SK-N-SH (cell line): ENCODE measurements around the gene FHOD3. TPM values are rescaled to one million over a fixed set of nuclear protein-coding genes. Genes with fewer than 3 reads are reported as not detected.

Experiments
- CTCF ChIA-PET: fragments of 300-600, 350-600 bp; formaldehyde crosslinking; extraction: SDS; loops from one replicate; lab custom pipeline; 2021; lab: Yijun Ruan, JAX
- POLR2A ChIA-PET: fragments of 350-600 bp; sonication (Branson Sonifier 250); formaldehyde crosslinking; extraction: SDS; loops from one replicate; lab custom pipeline; 2020; ENCODE audit warnings: antibody characterized with exemption, inconsistent platforms; lab: Yijun Ruan, JAX
- DNase-seq: peaks from one replicate; pipeline ENCODE4 v3.0.0; 2012
- H2AFZ ChIP-seq: fragments of 200-600 bp; sonication (generic); 2 replicates; pipeline ENCODE4 v1.8.1; 2016; ENCODE audit warnings: antibody characterized with exemption, mild to moderate bottlenecking, low read depth
- H3F3A ChIP-seq: fragments of 200-600 bp; sonication (generic); replicated peaks from 2 replicates; pipeline ENCODE3; 2016; ENCODE audit warnings: antibody characterized with exemption, mild to moderate bottlenecking; ENCODE audit not compliant: insufficient read depth
- H3K27ac ChIP-seq, 2 experiments: fragments of 200-500 bp in 1 of 2; fragments of 200-600 bp in 1 of 2; sonication (Bioruptor generic) in 1 of 2; sonication (generic), shearing (Covaris generic) in 1 of 2; 2 replicates each; pipeline versions ENCODE4 v1.5.1 to v1.6.1; 2014 to 2016; ENCODE audit warnings: low read depth in 2 of 2, inconsistent platforms in 1 of 2, low read length in 1 of 2, mild to moderate bottlenecking in 1 of 2, mixed read lengths in 1 of 2
- H3K27me3 ChIP-seq: fragments of 200-600 bp; sonication (generic), shearing (Covaris generic); 2 replicates; pipeline ENCODE4 v1.6.1; 2016; ENCODE audit warnings: mixed run types; ENCODE audit not compliant: insufficient read depth
- H3K36me3 ChIP-seq, 2 experiments: fragments of 200-500 bp in 1 of 2; fragments of 200-600 bp in 1 of 2; sonication (Bioruptor generic) in 1 of 2; sonication (generic) in 1 of 2; replicated peaks in 1 of 2; 2 replicates each; pipeline versions ENCODE3 to v1.5.1; 2014 to 2016; ENCODE audit warnings: low read length in 1 of 2, mild to moderate bottlenecking in 1 of 2; ENCODE audit not compliant: insufficient read depth in 2 of 2, control insufficient read depth in 1 of 2
- H3K4me1 ChIP-seq, 2 experiments: fragments of 200-500 bp in 1 of 2; fragments of 200-600 bp in 1 of 2; sonication (Bioruptor generic) in 1 of 2; sonication (generic), shearing (Covaris generic) in 1 of 2; 2 replicates each; pipeline versions ENCODE4 v1.5.1 to v1.6.1; 2014 to 2016; ENCODE audit warnings: low read depth in 1 of 2, low read length in 1 of 2, mixed run types in 1 of 2; ENCODE audit not compliant: insufficient read depth in 2 of 2, control insufficient read depth in 1 of 2
- H3K4me2 ChIP-seq: fragments of 200-600 bp; sonication (generic), shearing (Covaris generic); 2 replicates; pipeline ENCODE4 v1.6.1; 2017; ENCODE audit warnings: mixed run types
- H3K4me3 ChIP-seq, 2 experiments: fragments of 200-500 bp in 1 of 2; fragments of 200-600 bp in 1 of 2; sonication (Bioruptor generic) in 1 of 2; sonication (generic), shearing (Covaris generic) in 1 of 2; 2 replicates each; pipeline versions ENCODE4 v1.5.1 to v1.8.1; 2014 to 2016; ENCODE audit warnings: low read depth in 2 of 2, inconsistent platforms in 1 of 2, low read length in 1 of 2, mild to moderate bottlenecking in 1 of 2, mixed read lengths in 1 of 2, moderate library complexity in 1 of 2
- H3K79me2 ChIP-seq: fragments of 200-600 bp; sonication (generic); 2 replicates; pipeline ENCODE4 v1.8.1; 2017; ENCODE audit warnings: mild to moderate bottlenecking; ENCODE audit not compliant: insufficient read depth
- H3K9ac ChIP-seq: fragments of 200-600 bp; sonication (generic); 2 replicates; pipeline ENCODE4 v1.6.1; 2017; ENCODE audit warnings: mixed run types
- H3K9me2 ChIP-seq: fragments of 200-600 bp; sonication (generic); 2 replicates; pipeline ENCODE4 v1.6.1; 2017; ENCODE audit warnings: mixed run types
- H3K9me3 ChIP-seq: fragments of 200-600 bp; sonication (generic); 2 replicates; pipeline ENCODE4 v1.6.1; 2017; ENCODE audit warnings: mixed run types, mild to moderate bottlenecking, moderate library complexity
- H4K20me1 ChIP-seq: fragments of 200-600 bp; sonication (generic); 2 replicates; pipeline ENCODE4 v1.6.1; 2017; ENCODE audit warnings: mild to moderate bottlenecking, mixed run types; ENCODE audit not compliant: insufficient read depth
- ELF1 ChIP-seq: IDR thresholded peaks from 2 replicates; pipeline ENCODE4 v1.4.0; 2012
- FOXM1 ChIP-seq: IDR thresholded peaks from 2 replicates; pipeline ENCODE4 v1.4.0; 2012; ENCODE audit warnings: low read depth, mild to moderate bottlenecking
- JUND ChIP-seq: IDR thresholded peaks from 2 replicates; pipeline ENCODE4 v1.4.0; 2012
- MEF2A ChIP-seq: IDR thresholded peaks from 2 replicates; pipeline ENCODE4 v1.4.0; 2012; ENCODE audit warnings: low read depth, borderline replicate concordance
- MXI1 ChIP-seq: IDR thresholded peaks from 2 replicates; pipeline ENCODE4 v1.6.1; 2012; ENCODE audit warnings: mild to moderate bottlenecking, low read depth, low read length, improper control_type of control experiment
- NRF1 ChIP-seq: IDR thresholded peaks from 2 replicates; pipeline ENCODE4 v1.6.1; 2012; ENCODE audit warnings: low read depth, mild to moderate bottlenecking, low read length
- POLR2AphosphoS5 ChIP-seq: IDR thresholded peaks from 2 replicates; pipeline ENCODE4 v1.6.1; 2012; ENCODE audit warnings: low read depth, low read length
- RAD21 ChIP-seq: IDR thresholded peaks from 2 replicates; pipeline ENCODE4 v1.6.1; 2012; ENCODE audit warnings: mild to moderate bottlenecking, low read length
- RFX5 ChIP-seq: IDR thresholded peaks from 2 replicates; pipeline ENCODE4 v1.6.1; 2012; ENCODE audit warnings: mild to moderate bottlenecking, improper control_type of control experiment, low read length
- SIN3A ChIP-seq: IDR thresholded peaks from 2 replicates; pipeline ENCODE4 v1.6.1; 2012; ENCODE audit warnings: low read depth, mild to moderate bottlenecking, low read length, moderate library complexity, borderline replicate concordance
- SMC3 ChIP-seq: IDR thresholded peaks from 2 replicates; pipeline ENCODE4 v1.6.1; 2012; ENCODE audit warnings: low read depth, low read length, improper control_type of control experiment
- USF2 ChIP-seq: fragments of 150-350 bp; IDR thresholded peaks from 2 replicates; pipeline ENCODE4 v1.6.1; 2017; ENCODE audit warnings: antibody characterized with exemption, low read length, low read depth, borderline replicate concordance
- WGBS: methylation state at CpG from one replicate; pipeline ENCODE4 v1.1.6; 2017; ENCODE audit warnings: low lambda C conversion rate; 5-methylcytosine and 5-hydroxymethylcytosine counted together
- polyA plus RNA-seq, 3 experiments: library from polyadenylated mRNA; depleted of rRNA; stranded (reverse); fragments of >200 nt; gene quantifications; 2 replicates each; pipeline ENCODE4 v1.2.3, GENCODE V29; 2012
- TF ChIP-seq, protein P1 (sequence below): IDR thresholded peaks from 2 replicates; pipeline ENCODE4 v1.4.0; 2012; ENCODE audit warnings: low read depth

FHOD3 gene
- polyA plus RNA-seq, 1 of the 3 experiments (the other 2 are of a cell fraction) = 10.9 TPM

GRCh38 chr18:36401462-36401861, 103.9 kb downstream of the FHOD3 start:
- H3K4me1 ChIP-seq = peaks cover 0 to 23% of the 10 kb centered on the region in 2 experiments; a peak in 2 of 4 replicates
- H3K27ac ChIP-seq = no peak overlapping the region
- no peaks in the 10 kb centered on the region for H3K79me2 ChIP-seq
- H2AFZ ChIP-seq = no peak overlapping the region
- POLR2A ChIA-PET = no interaction called here
- DNase-seq = no peak
- H3K9me2 ChIP-seq = no peaks in the 10 kb centered on the region
- no peaks in the 10 kb centered on the region; the same call in 1 of the 2 replicates for H3K9me3 ChIP-seq
- H3K36me3 ChIP-seq = no peaks in the 10 kb centered on the region
- no peaks in the 10 kb centered on the region for H3F3A ChIP-seq
- no peak overlapping the region for H3K4me2 ChIP-seq
- 97% methylated on average over 2 of the region's 2 CpGs for WGBS
- no peak overlapping the region for H3K4me3 ChIP-seq
- H3K27me3 ChIP-seq = no peaks in the 10 kb centered on the region
- H3K9ac ChIP-seq = no peak overlapping the region
- no peaks in the 10 kb centered on the region for H4K20me1 ChIP-seq
- CTCF ChIA-PET = interaction anchor here (0.6 kb wide), 1 partner anchor 64 kb away, joined by 3 read pairs; no protein-coding TSS in a partner anchor
- TF ChIP-seq SMC3 (no peak), POLR2AphosphoS5 (no peak), ELF1 (no peak), RAD21 (no peak), RFX5 (no peak), USF2 (no peak)

GRCh38 chr18:36402765-36403396, 105.4 kb downstream of the FHOD3 start:
- POLR2A ChIA-PET = interaction anchor here (0.6 to 1.0 kb wide), 2 partner anchors 38 to 105 kb away, joined by 4 read pairs; no protein-coding TSS in a partner anchor
- Histone ChIP-seq H2AFZ (no peak overlapping the region), H3K27me3 (no peaks in the 10 kb centered on the region), H3K79me2 (no peaks in the 10 kb centered on the region), H3K4me3 (no peak overlapping the region), H3K4me1 (peaks cover 0 to 33% of the 10 kb centered on the region in 2 experiments; a peak in 2 of 4 replicates), H3K27ac (no peak overlapping the region), H3K9me2 (no peaks in the 10 kb centered on the region), H4K20me1 (no peaks in the 10 kb centered on the region), H3K9me3 (no peaks in the 10 kb centered on the region), H3K4me2 (no peak overlapping the region), H3F3A (no peaks in the 10 kb centered on the region), H3K36me3 (no peaks in the 10 kb centered on the region), H3K9ac (no peak overlapping the region)
- DNase-seq = no peak
- CTCF ChIA-PET = no interaction called here
- WGBS = 69% methylated on average over 8 of the region's 8 CpGs
- TF ChIP-seq RAD21 (no peak), JUND (no peak), NRF1 (no peak), SMC3 (no peak), SIN3A (no peak), MEF2A (no peak), FOXM1 (no peak), MXI1 (no peak)
- TF ChIP-seq, protein P1, sequence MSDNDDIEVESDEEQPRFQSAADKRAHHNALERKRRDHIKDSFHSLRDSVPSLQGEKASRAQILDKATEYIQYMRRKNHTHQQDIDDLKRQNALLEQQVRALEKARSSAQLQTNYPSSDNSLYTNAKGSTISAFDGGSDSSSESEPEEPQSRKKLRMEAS = no peak
